T47D (cell line): Measurements from ENCODE around the gene C14orf119.
A peak's percentile ranks its signal among the peaks of the same experiment; 100 is the strongest.

ENCODE experiments used
- DNase-seq, 2 experiments: peaks; one replicate each; pipeline versions ENCODE4 v3.0.0 to v3.0.0-alpha.2; 2011 to 2012; ENCODE audit warnings: low read depth in 1 of 2, low spot score in 1 of 2
- JUND ChIP-seq: IDR thresholded peaks from 2 replicates; pipeline ENCODE4 v1.6.1; 2012; ENCODE audit warnings: low read depth
- in situ Hi-C: cut with HindIII; loops from 2 replicates; pipeline ENCODE4 v1.10.0; 2016; ENCODE audit warnings: low sequenced_read_pairs, low pct_unique_long_range_greater_than_20kb

Gene C14orf119, protein sequence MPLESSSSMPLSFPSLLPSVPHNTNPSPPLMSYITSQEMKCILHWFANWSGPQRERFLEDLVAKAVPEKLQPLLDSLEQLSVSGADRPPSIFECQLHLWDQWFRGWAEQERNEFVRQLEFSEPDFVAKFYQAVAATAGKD

DNA sequence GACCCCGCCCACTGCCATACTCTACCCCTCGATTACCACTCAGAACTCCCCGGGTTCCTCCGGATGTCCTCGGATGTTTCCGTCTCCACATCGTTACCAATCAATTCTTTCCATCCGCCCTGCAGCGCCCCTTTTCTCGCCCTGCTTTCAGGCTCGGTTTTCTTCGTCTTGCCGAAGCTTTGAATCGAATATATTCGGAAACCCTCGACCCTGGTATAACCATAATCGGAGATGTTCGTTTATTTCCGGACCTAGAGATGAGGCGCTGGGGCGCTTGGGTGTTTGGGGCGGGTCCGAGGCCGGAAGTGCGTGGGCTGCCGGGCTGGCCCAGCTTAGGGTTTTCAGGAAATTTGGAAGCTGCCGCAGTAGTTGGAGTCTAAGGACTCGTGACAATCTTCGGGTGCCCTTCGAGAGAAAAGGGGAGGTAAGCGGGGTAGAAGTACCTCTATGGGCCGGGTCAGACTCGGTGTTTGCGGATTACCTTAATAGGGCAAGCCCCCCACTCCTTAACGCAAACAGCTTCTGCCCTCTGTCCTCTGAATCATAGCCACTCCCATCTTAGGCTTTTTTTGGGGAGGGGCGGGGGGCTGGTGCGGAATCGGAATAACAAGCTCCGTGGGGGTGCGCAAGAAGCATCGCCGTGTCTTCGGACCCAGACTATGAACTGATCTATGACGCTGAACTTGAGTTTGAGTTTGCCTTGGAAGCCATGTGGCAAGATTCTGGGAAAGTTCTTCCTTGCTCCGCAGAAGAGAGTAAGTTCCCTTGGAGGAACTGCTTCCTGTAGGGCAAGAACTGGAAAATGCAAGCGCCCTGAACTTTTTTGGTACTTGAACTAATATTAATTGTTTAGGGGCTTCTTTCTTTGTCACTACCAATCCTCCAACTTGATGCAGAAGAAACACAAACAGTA, at the start of gene C14orf119:
TSS of gene C14orf119 (plus strand) at position 310 of the 913 bp plus-strand sequence. CDS start 2,154 bp downstream, outside the sequence.
- DNase-seq, result peak; percentile 95 to 99
- TF ChIP-seq JUND, result no peak
- in situ Hi-C loops, result no loop called here

DNA sequence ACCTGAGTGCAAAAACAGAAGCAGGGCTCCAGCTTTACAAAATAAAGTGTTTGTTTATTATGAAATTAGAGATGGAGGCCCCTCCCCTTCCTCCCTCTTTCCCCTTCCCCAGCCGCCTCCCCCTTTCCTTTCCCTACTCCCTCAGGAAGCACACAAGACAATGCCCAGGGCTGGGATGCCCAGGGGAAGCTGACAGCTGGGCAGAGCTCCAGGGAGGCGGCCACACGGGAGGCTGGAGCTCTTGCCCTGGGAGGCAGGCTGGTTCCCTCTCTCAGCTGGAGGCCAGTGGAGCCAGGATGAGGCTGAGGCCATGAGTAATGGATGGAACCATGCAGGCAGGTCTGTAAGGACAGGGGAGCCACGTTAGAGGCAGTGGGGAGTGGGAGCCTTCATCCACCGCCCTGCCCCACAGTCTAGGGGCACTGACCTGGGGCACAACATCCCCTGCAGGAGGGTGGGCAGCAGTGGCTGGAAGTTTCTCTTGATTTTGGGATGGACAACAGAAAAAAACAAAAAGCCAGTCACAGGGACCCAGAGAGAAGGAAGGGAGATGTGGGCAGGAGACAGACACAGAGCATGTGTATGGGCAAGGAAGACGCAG, 48.2 kb upstream of the C14orf119 start:
- in situ Hi-C loops, result no loop called here
- no peak for DNase-seq

DNA sequence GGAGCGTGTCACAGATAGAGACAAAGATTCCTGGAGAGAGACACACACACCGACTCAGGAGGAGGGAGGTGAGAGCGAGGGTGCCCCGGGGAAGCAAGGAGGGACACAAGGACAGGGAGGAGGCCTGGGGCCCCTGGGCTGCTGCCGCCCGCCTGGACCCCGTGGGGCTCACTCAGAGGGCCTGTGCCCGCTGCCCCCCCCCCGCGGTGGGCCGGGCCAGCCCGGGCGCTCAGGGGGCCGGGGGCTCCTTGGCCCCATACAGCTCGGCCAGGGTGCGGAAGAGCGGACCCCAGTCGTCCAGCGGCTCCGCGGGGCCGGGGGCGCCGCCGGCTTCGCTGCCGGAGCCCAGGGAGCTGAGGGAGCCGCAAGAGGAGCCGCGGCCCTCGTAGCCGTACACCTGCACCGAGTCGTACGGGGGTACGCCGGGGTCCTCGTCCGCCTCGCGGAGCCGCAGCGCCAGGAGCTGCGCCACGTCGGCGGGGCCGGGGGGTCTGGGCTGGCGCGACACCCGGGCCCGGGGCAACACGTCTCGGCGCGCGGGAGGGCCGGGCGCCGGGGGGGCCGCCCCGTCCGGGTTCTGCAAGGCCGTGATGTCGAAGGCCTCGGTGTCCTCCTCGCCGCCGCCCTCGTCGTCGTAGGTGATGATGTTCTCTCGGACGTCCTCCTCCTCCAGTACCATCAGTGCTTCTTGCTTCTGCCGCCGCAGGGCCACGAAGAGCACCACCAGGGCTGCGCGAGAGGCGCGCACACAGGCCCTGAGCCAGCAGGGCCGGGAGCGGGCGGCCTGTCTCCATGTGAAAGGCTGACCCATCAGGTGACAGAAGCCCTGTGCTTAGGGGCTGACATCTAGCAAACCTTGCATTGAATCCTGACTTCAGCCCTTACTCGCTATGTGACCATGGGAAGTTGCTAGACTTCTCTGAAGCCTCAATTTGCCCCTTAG, 47.3 kb upstream of the C14orf119 start:
- in situ Hi-C loops, result no loop called here
- TF ChIP-seq JUND, result no peak
- no peak for DNase-seq

More for the DNA sequence above, 48.2 kb upstream of the C14orf119 start:
- TF ChIP-seq JUND, result no peak

DNA sequence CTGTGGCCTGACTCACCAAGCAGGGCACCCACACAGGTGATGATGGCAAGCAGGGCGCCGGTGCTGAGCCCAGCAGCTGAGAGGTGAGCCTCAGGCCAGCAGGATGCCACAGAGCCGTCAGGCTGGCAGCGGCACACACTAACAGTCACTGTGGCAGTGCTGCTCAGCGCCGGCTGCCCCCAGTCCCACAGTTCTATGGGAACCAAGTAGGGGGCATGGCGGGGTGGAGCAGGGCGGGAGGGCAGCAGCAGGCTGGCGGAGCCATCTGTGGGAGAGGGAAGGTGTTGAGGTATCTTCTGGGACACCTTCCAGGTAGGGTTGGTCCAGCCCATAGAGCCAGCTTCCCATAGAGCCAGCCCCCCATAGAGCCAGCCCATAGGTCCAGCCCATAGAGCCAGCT, 46.3 kb upstream of the C14orf119 start:
- TF ChIP-seq JUND, result no peak
- in situ Hi-C loops, result no loop called here
- DNase-seq, result no peak

DNA sequence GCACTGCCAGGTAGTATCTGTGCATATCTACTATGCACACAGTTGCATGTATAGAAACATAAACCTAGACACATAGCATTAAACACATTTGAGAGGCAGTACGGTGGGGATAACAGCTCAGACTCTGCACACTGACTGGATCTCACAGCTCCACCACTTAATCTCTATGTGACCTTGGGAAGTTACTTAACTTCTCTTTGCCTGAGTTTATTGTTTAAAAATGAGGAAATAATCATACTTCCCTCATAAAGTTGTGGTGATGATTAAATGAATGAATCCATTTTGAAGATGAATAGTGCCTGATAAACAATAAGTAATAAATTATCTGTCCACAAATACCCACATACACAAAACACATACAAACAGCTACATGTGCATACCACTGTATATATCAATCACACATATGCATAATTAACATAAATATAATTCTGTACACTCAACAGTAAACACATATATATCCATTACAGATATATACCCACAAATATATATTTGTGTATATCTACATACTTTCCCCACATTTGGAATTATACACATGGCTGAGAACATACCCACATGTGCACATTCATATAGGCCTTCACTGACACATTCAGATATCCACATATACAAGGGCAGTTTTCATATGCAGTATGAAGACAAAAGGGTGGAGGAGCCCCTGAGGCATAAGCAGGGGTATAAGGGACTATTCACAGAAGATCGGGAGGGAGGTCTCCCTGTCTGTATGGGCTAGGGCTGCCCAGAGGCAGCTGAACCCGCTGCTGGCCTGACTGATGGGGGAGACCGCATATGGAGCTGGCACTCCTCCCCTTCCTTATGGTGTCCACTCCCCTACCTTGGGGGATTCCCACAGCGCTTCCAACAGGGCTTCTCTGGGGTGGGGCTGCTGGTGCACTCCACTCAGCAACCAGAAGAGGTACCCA, 43.9 kb upstream of the C14orf119 start:
- no peak for DNase-seq
- in situ Hi-C loops, result no loop called here
- no peak for TF ChIP-seq JUND

GRCh38 chr14:23052182-23052623, 43.1 kb upstream of the C14orf119 start:
- no peak for TF ChIP-seq JUND
- in situ Hi-C loops, result no loop called here
- no peak for DNase-seq

DNA sequence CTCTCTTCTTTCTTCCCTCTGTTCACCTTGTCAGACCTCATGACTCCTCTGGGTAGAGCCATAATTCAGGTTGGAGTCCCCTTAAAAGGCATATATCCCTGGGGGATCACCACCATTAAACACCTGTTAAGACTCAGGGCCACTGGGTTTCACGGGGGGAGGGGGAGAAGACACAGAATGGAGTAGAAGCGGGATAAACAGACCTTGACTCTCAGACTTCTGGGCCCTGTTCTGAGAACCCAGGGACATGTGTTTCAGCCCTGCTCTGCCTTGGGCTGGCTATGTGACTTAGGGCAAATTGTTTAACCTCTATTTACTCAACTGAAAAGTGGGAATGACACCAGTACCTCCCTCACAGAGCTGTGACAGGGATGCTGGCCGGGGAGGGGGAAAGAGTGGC, 42.6 kb upstream of the C14orf119 start:
- no peak for DNase-seq
- in situ Hi-C loops, result no loop called here
- TF ChIP-seq JUND, result no peak

DNA sequence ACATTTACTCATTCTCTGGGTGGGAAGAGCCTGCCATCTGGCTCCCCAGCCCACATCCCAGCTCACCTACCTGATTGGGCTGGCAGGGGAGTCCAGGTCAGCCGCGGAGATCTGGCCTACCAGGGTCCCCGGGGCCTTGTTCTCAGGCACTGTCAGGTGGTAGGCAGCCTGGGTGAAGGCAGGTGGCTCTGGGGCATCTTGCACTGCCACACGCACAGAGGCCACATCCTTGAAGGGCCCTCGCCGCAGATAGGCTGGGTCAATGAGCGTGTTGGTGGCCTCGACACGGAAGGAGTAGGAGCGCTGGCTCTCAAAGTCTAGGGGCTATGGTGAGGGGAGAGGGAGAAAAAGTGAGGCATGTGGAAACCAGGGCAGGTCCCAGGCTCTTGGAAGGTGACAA, 41.9 kb upstream of the C14orf119 start:
- DNase-seq, result no peak
- in situ Hi-C loops, result no loop called here
- no peak for TF ChIP-seq JUND

GRCh38 chr14:23054000-23054811, 41.1 kb upstream of the C14orf119 start:
- in situ Hi-C loops, result no loop called here
- TF ChIP-seq JUND, result no peak
- no peak for DNase-seq

- no peak for DNase-seq
- in situ Hi-C loops, result no loop called here
- TF ChIP-seq JUND, result no peak
Measured at GRCh38 chr14:23055147-23055550, 40.2 kb upstream of the C14orf119 start.
